T-helper 22 cell (primary cell): ENCODE data around the gene SLX4IP.

Experiments
- DNase-seq: peaks from one replicate; pipeline ENCODE4 v3.0.0-alpha.2; 2020; ENCODE audit warnings: low read depth

Gene SLX4IP

GRCh38 chr20:10429443-10429981 lies 5.6 kb upstream of the SLX4IP start:
- no peak for DNase-seq

- no peak for DNase-seq
Observed at GRCh38 chr20:10430000-10430466, 5.1 kb upstream of the SLX4IP start.

GRCh38 chr20:10430704-10431103 lies 4.4 kb upstream of the SLX4IP start:
- DNase-seq: no peak

- no peak for DNase-seq
Observed at GRCh38 chr20:10432079-10432478, 3.0 kb upstream of the SLX4IP start.

GRCh38 chr20:10433014-10433622 lies 2.0 kb upstream of the SLX4IP start:
- no peak for DNase-seq

- DNase-seq: peak; percentile 76
Observed at GRCh38 chr20:10433623-10434466, 1.3 kb upstream of the SLX4IP start, which contains the start of gene MKKS. Gene MKKS (minus strand): TSS chr20:10434222. CDS start chr20:10413514, 20,708 bp downstream.

GRCh38 chr20:10434467-10434831 lies 656 bp upstream of the SLX4IP start:
- DNase-seq: peak; percentile 69

GRCh38 chr20:10436053-10436699 lies 1.1 kb downstream of the SLX4IP start:
- DNase-seq: no peak

GRCh38 chr20:10438217-10438616 lies 3.1 kb downstream of the SLX4IP start:
- DNase-seq: no peak

GRCh38 chr20:10443936-10444335 lies 8.8 kb downstream of the SLX4IP start:
- DNase-seq: no peak

- DNase-seq: no peak
Observed at GRCh38 chr20:10445758-10446157, 10.7 kb downstream of the SLX4IP start.

GRCh38 chr20:10447028-10447427 lies 11.9 kb downstream of the SLX4IP start:
- peak; percentile 17 for DNase-seq

- no peak for DNase-seq
Observed at GRCh38 chr20:10448270-10449156, 13.4 kb downstream of the SLX4IP start.

- no peak for DNase-seq
Observed at GRCh38 chr20:10449270-10449669, 14.2 kb downstream of the SLX4IP start.

- no peak for DNase-seq
Observed at GRCh38 chr20:10453241-10453640, 18.1 kb downstream of the SLX4IP start.

GRCh38 chr20:10454151-10454750 lies 19.1 kb downstream of the SLX4IP start:
- DNase-seq: no peak

- DNase-seq: no peak
Observed at GRCh38 chr20:10461495-10461894, 26.4 kb downstream of the SLX4IP start.

- no peak for DNase-seq
Observed at GRCh38 chr20:10462516-10462915, 27.4 kb downstream of the SLX4IP start.

GRCh38 chr20:10463622-10464021 lies 28.5 kb downstream of the SLX4IP start:
- DNase-seq: no peak

GRCh38 chr20:10465135-10465534 lies 30.0 kb downstream of the SLX4IP start:
- no peak for DNase-seq

GRCh38 chr20:10466325-10466724 lies 31.2 kb downstream of the SLX4IP start:
- DNase-seq: no peak
